HG03139 (cell line): Measurements from ENCODE around the gene KCTD19.

Experiments used
- ATAC-seq: cut with Tn5 transposase; IDR thresholded peaks from one replicate; pipeline ENCODE4 v1.9.1; 2021; ENCODE audit not compliant: unreplicated experiment

The KCTD19 gene

DNA sequence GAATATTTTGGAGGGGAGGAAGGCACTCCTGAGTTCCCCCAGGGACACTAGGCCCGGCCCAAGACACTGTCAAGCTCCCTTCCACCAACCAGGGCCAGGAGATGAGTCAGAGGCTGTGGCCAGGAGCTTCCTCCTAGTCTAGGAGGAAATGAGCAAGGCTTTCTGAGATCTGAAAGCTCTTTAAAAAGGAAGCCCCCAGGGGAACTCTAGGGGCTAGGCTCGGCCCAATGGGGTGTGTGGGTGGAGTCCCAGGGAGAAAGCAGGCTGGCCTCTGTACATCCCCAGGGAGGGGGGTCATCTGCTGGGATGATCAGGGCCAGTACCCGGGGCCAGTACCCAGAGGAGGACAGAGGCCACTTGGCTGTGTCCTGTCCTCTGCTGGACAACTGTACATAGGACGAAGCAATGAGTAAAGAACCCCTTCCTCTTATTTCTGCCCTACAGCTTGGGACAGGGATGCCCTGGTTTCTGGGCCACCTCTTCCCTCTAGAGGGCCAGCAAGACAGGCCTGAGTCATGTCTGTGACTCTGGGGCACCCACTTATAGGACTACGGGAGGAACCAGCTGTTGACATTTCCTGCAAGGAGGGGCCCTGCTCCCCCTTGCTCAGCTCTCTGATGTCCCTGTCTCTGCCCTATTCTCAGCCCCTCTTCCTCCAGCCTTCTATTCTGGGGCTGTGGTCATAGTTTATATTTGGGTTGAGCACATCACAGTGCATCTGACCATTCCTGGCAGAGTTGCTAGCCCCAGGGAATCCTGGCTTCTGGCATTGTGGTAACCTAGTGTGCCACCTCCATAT is 82.0 kb downstream of the KCTD19 start:
- ATAC-seq, result peak; percentile 44

DNA sequence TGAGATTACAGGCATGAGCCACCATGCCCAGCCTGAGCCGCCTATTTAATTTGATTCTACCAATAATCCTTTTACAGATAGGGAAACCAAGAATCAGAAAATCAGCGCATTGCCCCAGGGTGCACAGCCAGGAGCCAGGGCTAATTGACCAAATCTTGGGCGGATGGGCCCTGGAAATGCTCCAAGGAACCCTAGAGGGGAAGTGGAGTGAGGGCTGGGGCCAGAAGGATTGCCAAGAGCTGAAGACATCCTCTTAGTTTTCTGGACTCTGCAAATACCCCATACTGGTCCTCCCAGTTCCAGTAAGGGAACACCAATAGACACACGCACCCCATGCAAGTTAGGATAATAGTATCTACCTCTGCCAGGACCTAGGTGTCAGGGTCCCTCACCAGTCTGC is 83.1 kb downstream of the KCTD19 start:
- no peak for ATAC-seq

GRCh38 chr16:67242138-67242730 is 84.3 kb downstream of the KCTD19 start:
- no peak for ATAC-seq

- no peak for ATAC-seq
Measured at GRCh38 chr16:67241008-67241900, 85.3 kb downstream of the KCTD19 start.

DNA sequence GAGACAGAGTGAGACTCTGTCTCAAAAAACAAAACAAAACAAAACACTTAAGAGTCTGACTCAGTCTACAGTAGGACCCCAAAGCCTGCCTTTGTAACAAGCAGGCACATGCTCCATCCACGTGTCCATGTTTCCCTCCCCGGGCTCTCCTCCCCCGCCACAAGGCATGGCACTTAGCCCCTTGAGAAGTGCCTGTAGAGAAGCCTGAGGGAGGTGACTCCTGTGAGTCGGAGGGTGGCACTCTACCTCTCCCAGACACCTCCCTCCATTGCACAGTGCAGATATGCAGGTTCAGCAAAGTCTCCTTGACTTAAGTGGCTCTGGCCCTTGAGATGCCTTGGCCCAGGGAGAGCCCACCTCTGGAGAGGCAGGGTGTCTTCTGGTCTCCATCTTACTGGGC is 86.0 kb downstream of the KCTD19 start:
- ATAC-seq, result no peak
